SK-N-SH (cell line): ENCODE measurements around the gene UNK. TPM values are rescaled to one million over a fixed set of nuclear protein-coding genes. Genes with fewer than 3 reads are reported as not detected.

Experiments used
- CTCF ChIA-PET: fragments of 300-600, 350-600 bp; formaldehyde crosslinking; extraction: SDS; loops from one replicate; lab custom pipeline; 2021; lab: Yijun Ruan, JAX
- POLR2A ChIA-PET: fragments of 350-600 bp; sonication (Branson Sonifier 250); formaldehyde crosslinking; extraction: SDS; loops from one replicate; lab custom pipeline; 2020; ENCODE audit warnings: antibody characterized with exemption, inconsistent platforms; lab: Yijun Ruan, JAX
- DNase-seq: peaks from one replicate; pipeline ENCODE4 v3.0.0; 2012
- H2AFZ ChIP-seq: fragments of 200-600 bp; sonication (generic); 2 replicates; pipeline ENCODE4 v1.8.1; 2016; ENCODE audit warnings: antibody characterized with exemption, mild to moderate bottlenecking, low read depth
- H3F3A ChIP-seq: fragments of 200-600 bp; sonication (generic); replicated peaks from 2 replicates; pipeline ENCODE3; 2016; ENCODE audit warnings: antibody characterized with exemption, mild to moderate bottlenecking; ENCODE audit not compliant: insufficient read depth
- H3K27ac ChIP-seq, 2 experiments: fragments of 200-500 bp in 1 of 2; fragments of 200-600 bp in 1 of 2; sonication (Bioruptor generic) in 1 of 2; sonication (generic), shearing (Covaris generic) in 1 of 2; 2 replicates each; pipeline versions ENCODE4 v1.5.1 to v1.6.1; 2014 to 2016; ENCODE audit warnings: low read depth in 2 of 2, inconsistent platforms in 1 of 2, low read length in 1 of 2, mild to moderate bottlenecking in 1 of 2, mixed read lengths in 1 of 2
- H3K27me3 ChIP-seq: fragments of 200-600 bp; sonication (generic), shearing (Covaris generic); 2 replicates; pipeline ENCODE4 v1.6.1; 2016; ENCODE audit warnings: mixed run types; ENCODE audit not compliant: insufficient read depth
- H3K36me3 ChIP-seq, 2 experiments: fragments of 200-500 bp in 1 of 2; fragments of 200-600 bp in 1 of 2; sonication (Bioruptor generic) in 1 of 2; sonication (generic) in 1 of 2; replicated peaks in 1 of 2; 2 replicates each; pipeline versions ENCODE3 to v1.5.1; 2014 to 2016; ENCODE audit warnings: low read length in 1 of 2, mild to moderate bottlenecking in 1 of 2; ENCODE audit not compliant: insufficient read depth in 2 of 2, control insufficient read depth in 1 of 2
- H3K4me1 ChIP-seq, 2 experiments: fragments of 200-500 bp in 1 of 2; fragments of 200-600 bp in 1 of 2; sonication (Bioruptor generic) in 1 of 2; sonication (generic), shearing (Covaris generic) in 1 of 2; 2 replicates each; pipeline versions ENCODE4 v1.5.1 to v1.6.1; 2014 to 2016; ENCODE audit warnings: low read depth in 1 of 2, low read length in 1 of 2, mixed run types in 1 of 2; ENCODE audit not compliant: insufficient read depth in 2 of 2, control insufficient read depth in 1 of 2
- H3K4me2 ChIP-seq: fragments of 200-600 bp; sonication (generic), shearing (Covaris generic); 2 replicates; pipeline ENCODE4 v1.6.1; 2017; ENCODE audit warnings: mixed run types
- H3K4me3 ChIP-seq, 2 experiments: fragments of 200-500 bp in 1 of 2; fragments of 200-600 bp in 1 of 2; sonication (Bioruptor generic) in 1 of 2; sonication (generic), shearing (Covaris generic) in 1 of 2; 2 replicates each; pipeline versions ENCODE4 v1.5.1 to v1.8.1; 2014 to 2016; ENCODE audit warnings: low read depth in 2 of 2, inconsistent platforms in 1 of 2, low read length in 1 of 2, mild to moderate bottlenecking in 1 of 2, mixed read lengths in 1 of 2, moderate library complexity in 1 of 2
- H3K79me2 ChIP-seq: fragments of 200-600 bp; sonication (generic); 2 replicates; pipeline ENCODE4 v1.8.1; 2017; ENCODE audit warnings: mild to moderate bottlenecking; ENCODE audit not compliant: insufficient read depth
- H3K9ac ChIP-seq: fragments of 200-600 bp; sonication (generic); 2 replicates; pipeline ENCODE4 v1.6.1; 2017; ENCODE audit warnings: mixed run types
- H3K9me2 ChIP-seq: fragments of 200-600 bp; sonication (generic); 2 replicates; pipeline ENCODE4 v1.6.1; 2017; ENCODE audit warnings: mixed run types
- H3K9me3 ChIP-seq: fragments of 200-600 bp; sonication (generic); 2 replicates; pipeline ENCODE4 v1.6.1; 2017; ENCODE audit warnings: mixed run types, mild to moderate bottlenecking, moderate library complexity
- H4K20me1 ChIP-seq: fragments of 200-600 bp; sonication (generic); 2 replicates; pipeline ENCODE4 v1.6.1; 2017; ENCODE audit warnings: mild to moderate bottlenecking, mixed run types; ENCODE audit not compliant: insufficient read depth
- GABPA ChIP-seq: IDR thresholded peaks from 2 replicates; pipeline ENCODE4 v1.4.0; 2012; ENCODE audit warnings: low read depth, mild to moderate bottlenecking
- JUND ChIP-seq: IDR thresholded peaks from 2 replicates; pipeline ENCODE4 v1.4.0; 2012
- MEF2A ChIP-seq: IDR thresholded peaks from 2 replicates; pipeline ENCODE4 v1.4.0; 2012; ENCODE audit warnings: low read depth, borderline replicate concordance
- MXI1 ChIP-seq: IDR thresholded peaks from 2 replicates; pipeline ENCODE4 v1.6.1; 2012; ENCODE audit warnings: mild to moderate bottlenecking, low read depth, low read length, improper control_type of control experiment
- NRF1 ChIP-seq: IDR thresholded peaks from 2 replicates; pipeline ENCODE4 v1.6.1; 2012; ENCODE audit warnings: low read depth, mild to moderate bottlenecking, low read length
- POLR2AphosphoS5 ChIP-seq: IDR thresholded peaks from 2 replicates; pipeline ENCODE4 v1.6.1; 2012; ENCODE audit warnings: low read depth, low read length
- RAD21 ChIP-seq: IDR thresholded peaks from 2 replicates; pipeline ENCODE4 v1.6.1; 2012; ENCODE audit warnings: mild to moderate bottlenecking, low read length
- RCOR1 ChIP-seq: fragments of 150-350 bp; IDR thresholded peaks from 2 replicates; pipeline ENCODE4 v1.6.1; 2017; ENCODE audit warnings: antibody characterized with exemption, low read length
- RXRA ChIP-seq: IDR thresholded peaks from 2 replicates; pipeline ENCODE4 v1.4.0; 2012; ENCODE audit warnings: low read depth, mild to moderate bottlenecking, borderline replicate concordance
- SIN3A ChIP-seq: IDR thresholded peaks from 2 replicates; pipeline ENCODE4 v1.6.1; 2012; ENCODE audit warnings: low read depth, mild to moderate bottlenecking, low read length, moderate library complexity, borderline replicate concordance
- TAF1 ChIP-seq: IDR thresholded peaks from 2 replicates; pipeline ENCODE4 v1.6.1; 2012; ENCODE audit warnings: low read depth, mild to moderate bottlenecking, low read length, moderate library complexity, borderline replicate concordance
- WGBS: methylation state at CpG from one replicate; pipeline ENCODE4 v1.1.6; 2017; ENCODE audit warnings: low lambda C conversion rate; 5-methylcytosine and 5-hydroxymethylcytosine counted together
- polyA plus RNA-seq, 3 experiments: library from polyadenylated mRNA; depleted of rRNA; stranded (reverse); fragments of >200 nt; gene quantifications; 2 replicates each; pipeline ENCODE4 v1.2.3, GENCODE V29; 2012
- TF ChIP-seq, protein P1 (sequence below): fragments of 150-350 bp; IDR thresholded peaks from 2 replicates; pipeline ENCODE4 v1.6.1; 2017; ENCODE audit warnings: antibody characterized with exemption, low read length, low read depth, borderline replicate concordance
- TF ChIP-seq, protein P2 (sequence below): IDR thresholded peaks from 2 replicates; pipeline ENCODE4 v1.4.0; 2012; ENCODE audit warnings: low read depth, borderline replicate concordance

The UNK gene
- polyA plus RNA-seq, 1 of the 3 experiments (the other 2 are of a cell fraction), result 24.8 TPM

DNA sequence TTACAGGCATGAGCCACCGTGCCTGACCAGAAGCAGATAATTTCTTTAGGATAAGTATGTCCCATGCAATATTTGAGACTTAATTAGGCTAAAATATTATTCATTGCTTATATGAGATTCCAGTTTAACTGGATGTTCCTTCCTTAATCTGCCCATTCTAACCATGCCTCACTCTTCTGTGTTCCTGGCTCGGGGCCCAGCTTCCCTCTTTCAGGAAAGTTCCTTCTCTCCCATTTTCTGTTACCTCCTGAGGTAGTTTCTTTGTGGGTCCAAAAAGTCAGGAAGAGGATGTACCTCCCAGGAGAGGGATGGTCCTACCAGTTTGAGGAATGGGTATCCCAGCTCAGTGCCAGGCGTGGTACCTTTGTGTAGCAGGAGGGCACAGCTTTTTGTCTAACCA lies 23.3 kb downstream of the UNK start:
- Histone ChIP-seq H3K4me3 (no peak overlapping the region), H4K20me1 (no peaks in the 10 kb centered on the region), H3K27ac (no peak overlapping the region; a peak in 1 of 4 replicates), H3K9me2 (no peaks in the 10 kb centered on the region), H3K79me2 (peaks cover 42% of the 10 kb centered on the region; the same call in 1 of the 2 replicates), H3F3A (no peaks in the 10 kb centered on the region), H3K9ac (no peak overlapping the region), H3K36me3 (peaks cover under 1 to 16% of the 10 kb centered on the region in 2 experiments), H3K9me3 (no peaks in the 10 kb centered on the region)
- POLR2A ChIA-PET, result interaction anchor here (0.6 to 2.4 kb wide), 2 partner anchors 28 to 98 kb away, joined by 3 to 12 read pairs; a partner anchor contains a TSS
- CTCF ChIA-PET, result interaction anchor here (1.1 to 3.1 kb wide), 8 partner anchors 9 to 54 kb away, joined by 3 to 18 read pairs (median 5); no protein-coding TSS in a partner anchor
- no peak for DNase-seq
- WGBS, result 100% methylated on average over 3 of the region's 3 CpGs
- TF ChIP-seq TAF1, result no peak
- TF ChIP-seq, protein P1, sequence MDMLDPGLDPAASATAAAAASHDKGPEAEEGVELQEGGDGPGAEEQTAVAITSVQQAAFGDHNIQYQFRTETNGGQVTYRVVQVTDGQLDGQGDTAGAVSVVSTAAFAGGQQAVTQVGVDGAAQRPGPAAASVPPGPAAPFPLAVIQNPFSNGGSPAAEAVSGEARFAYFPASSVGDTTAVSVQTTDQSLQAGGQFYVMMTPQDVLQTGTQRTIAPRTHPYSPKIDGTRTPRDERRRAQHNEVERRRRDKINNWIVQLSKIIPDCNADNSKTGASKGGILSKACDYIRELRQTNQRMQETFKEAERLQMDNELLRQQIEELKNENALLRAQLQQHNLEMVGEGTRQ, result no peak
- no peak for TF ChIP-seq GABPA
- no peak for TF ChIP-seq NRF1
- TF ChIP-seq SIN3A, result no peak
- TF ChIP-seq MXI1, result no peak
- TF ChIP-seq RXRA, result no peak
- TF ChIP-seq, all 33 proteins: peak for 0
- Histone ChIP-seq H3K4me2 (no peak overlapping the region), H2AFZ (no peak overlapping the region), H3K27me3 (no peaks in the 10 kb centered on the region), H3K4me1 (peaks cover 0 to 6% of the 10 kb centered on the region in 2 experiments; a peak in 1 of 4 replicates)

DNA sequence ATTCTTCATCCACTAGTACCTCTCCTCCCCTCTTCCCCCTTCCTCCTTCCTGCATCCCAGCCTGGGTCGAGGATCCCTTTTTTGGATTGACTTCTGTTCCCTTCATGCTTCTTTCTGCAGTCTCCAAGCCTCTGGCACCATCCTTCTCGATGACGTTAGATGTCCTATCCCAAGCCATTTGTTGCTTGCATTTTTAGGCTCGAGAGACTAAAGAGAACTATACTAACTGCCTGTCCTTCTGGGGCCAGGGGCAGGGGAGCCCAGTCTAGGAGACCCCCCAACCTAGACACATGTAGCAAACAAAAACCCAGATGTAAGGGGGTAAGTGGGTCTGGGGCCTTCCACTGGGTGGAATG lies 23.9 kb downstream of the UNK start:
- Histone ChIP-seq H3K9me2 (no peaks in the 10 kb centered on the region), H3F3A (no peaks in the 10 kb centered on the region), H2AFZ (no peak overlapping the region), H4K20me1 (no peaks in the 10 kb centered on the region), H3K4me2 (no peak overlapping the region), H3K4me1 (peaks cover 0 to 6% of the 10 kb centered on the region in 2 experiments; a peak in 1 of 4 replicates), H3K4me3 (no peak overlapping the region), H3K27me3 (no peaks in the 10 kb centered on the region), H3K9ac (no peak overlapping the region), H3K9me3 (no peaks in the 10 kb centered on the region), H3K27ac (peak overlapping the region in 1 of 2 experiments; percentile 30; a peak in 1 of 4 replicates), H3K36me3 (peaks cover 5 to 22% of the 10 kb centered on the region in 2 experiments), H3K79me2 (peaks cover 37% of the 10 kb centered on the region; the same call in 1 of the 2 replicates)
- WGBS, result 90% methylated on average over 4 of the region's 4 CpGs
- TF ChIP-seq, protein P1, result no peak
- TF ChIP-seq, protein P2, sequence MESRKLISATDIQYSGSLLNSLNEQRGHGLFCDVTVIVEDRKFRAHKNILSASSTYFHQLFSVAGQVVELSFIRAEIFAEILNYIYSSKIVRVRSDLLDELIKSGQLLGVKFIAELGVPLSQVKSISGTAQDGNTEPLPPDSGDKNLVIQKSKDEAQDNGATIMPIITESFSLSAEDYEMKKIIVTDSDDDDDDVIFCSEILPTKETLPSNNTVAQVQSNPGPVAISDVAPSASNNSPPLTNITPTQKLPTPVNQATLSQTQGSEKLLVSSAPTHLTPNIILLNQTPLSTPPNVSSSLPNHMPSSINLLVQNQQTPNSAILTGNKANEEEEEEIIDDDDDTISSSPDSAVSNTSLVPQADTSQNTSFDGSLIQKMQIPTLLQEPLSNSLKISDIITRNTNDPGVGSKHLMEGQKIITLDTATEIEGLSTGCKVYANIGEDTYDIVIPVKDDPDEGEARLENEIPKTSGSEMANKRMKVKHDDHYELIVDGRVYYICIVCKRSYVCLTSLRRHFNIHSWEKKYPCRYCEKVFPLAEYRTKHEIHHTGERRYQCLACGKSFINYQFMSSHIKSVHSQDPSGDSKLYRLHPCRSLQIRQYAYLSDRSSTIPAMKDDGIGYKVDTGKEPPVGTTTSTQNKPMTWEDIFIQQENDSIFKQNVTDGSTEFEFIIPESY, result no peak
- TF ChIP-seq JUND (no peak), RCOR1 (no peak), RAD21 (no peak), MEF2A (no peak), POLR2AphosphoS5 (no peak)
- POLR2A ChIA-PET, result interaction anchor here (0.9 to 2.4 kb wide), 7 partner anchors 9 to 32 kb away, joined by 3 to 12 read pairs (median 3); partner anchors contain the start of gene UNK
- DNase-seq, result no peak
- CTCF ChIA-PET, result interaction anchor here (0.8 to 3.1 kb wide), 8 partner anchors 10 to 61 kb away, joined by 3 to 18 read pairs (median 3); no protein-coding TSS in a partner anchor
